AG09319 (cell line): ENCODE measurements around the gene HOXA5.

Experiments used
- DNase-seq: peaks from one replicate; pipeline ENCODE4 v3.0.0-alpha.2; 2010; ENCODE audit warnings: low read depth; ENCODE audit errors: extremely low read depth
- TF ChIP-seq, protein P1 (sequence below): IDR thresholded peaks from 2 replicates; pipeline ENCODE4 v1.5.1; 2011; ENCODE audit warnings: low read depth, mild to moderate bottlenecking, inconsistent platforms, low read length, moderate library complexity

HOXA5 gene

DNA sequence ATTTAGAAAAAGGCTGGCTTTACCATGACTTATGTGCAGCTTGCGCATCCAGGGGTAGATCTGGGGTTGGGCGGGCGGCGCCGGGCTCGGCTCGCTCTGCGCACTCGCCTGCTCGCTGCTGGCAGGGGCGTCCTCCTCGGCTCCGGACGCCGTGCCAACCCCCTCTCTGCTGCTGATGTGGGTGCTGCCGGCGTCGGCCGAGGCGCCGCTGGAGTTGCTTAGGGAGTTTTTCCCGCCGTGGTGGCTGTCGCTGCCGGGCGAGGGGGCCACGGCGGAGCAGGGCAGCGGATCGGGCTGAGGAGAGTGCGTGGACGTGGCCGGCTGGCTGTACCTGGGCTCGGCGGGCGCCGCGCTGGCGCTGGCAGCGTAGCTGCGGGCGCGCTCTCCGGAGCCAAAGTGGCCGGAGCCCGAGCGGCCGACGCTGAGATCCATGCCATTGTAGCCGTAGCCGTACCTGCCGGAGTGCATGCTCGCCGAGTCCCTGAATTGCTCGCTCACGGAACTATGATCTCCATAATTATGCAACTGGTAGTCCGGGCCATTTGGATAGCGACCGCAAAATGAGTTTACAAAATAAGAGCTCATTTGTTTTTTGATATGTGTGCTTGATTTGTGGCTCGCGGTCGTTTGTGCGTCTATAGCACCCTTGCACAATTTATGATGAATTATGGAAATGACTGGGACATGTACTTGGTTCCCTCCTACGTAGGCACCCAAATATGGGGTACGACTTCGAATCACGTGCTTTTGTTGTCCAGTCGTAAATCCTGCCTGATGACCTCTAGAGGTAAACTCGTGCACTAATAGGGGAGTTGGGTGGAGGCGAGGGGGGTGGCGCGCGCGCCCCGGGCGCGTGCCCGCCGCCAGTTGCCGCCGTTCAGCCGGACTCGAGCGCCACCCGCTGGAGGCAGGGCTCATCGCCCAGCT, at the start of gene HOXA5:
TSS of gene HOXA5 (minus strand) at position 659 of the 927 bp plus-strand sequence. CDS start at position 585, 74 bp downstream.
- TF ChIP-seq, protein P1, sequence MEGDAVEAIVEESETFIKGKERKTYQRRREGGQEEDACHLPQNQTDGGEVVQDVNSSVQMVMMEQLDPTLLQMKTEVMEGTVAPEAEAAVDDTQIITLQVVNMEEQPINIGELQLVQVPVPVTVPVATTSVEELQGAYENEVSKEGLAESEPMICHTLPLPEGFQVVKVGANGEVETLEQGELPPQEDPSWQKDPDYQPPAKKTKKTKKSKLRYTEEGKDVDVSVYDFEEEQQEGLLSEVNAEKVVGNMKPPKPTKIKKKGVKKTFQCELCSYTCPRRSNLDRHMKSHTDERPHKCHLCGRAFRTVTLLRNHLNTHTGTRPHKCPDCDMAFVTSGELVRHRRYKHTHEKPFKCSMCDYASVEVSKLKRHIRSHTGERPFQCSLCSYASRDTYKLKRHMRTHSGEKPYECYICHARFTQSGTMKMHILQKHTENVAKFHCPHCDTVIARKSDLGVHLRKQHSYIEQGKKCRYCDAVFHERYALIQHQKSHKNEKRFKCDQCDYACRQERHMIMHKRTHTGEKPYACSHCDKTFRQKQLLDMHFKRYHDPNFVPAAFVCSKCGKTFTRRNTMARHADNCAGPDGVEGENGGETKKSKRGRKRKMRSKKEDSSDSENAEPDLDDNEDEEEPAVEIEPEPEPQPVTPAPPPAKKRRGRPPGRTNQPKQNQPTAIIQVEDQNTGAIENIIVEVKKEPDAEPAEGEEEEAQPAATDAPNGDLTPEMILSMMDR: peak; percentile 6
- no peak for DNase-seq

DNA sequence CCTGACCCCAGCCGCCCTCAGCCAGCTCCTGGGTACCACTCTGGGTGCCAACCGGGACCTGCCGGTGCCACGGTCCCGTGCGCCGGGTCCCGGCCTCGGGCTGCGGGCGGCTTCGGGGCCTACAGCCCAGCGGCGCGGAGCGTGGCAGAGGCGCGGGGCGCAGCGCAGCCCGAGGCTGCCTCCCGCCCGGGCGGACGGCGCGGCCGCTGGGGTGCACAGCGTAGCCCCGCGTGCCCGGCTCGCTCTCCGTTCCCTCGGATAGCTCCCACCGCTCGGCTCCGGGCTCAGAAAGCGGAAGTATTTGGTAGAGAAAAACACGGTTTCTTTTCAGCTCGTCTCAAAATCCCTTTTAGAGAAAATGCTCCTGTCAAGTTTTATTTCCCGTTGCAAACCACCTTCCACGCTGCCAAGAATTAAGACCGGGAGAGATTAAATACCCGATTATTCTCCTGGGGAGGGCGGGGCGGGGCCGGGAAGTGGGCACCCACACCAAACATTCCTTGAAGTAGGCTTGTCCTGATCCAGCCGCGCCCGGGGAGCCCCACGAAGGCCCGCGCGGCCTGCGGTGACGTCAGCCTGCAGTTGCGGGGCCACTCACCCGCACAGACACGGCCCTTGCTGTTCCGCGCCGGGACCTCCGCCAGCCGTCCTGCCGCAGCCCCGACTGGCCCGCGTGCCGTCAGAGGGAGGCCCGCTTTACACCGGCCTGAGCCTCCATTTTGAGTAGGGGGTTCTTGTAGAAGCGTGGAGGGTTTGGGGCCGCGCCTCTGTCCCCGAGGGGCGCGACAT, 49.3 kb upstream of the HOXA5 start:
- no peak for DNase-seq

DNA sequence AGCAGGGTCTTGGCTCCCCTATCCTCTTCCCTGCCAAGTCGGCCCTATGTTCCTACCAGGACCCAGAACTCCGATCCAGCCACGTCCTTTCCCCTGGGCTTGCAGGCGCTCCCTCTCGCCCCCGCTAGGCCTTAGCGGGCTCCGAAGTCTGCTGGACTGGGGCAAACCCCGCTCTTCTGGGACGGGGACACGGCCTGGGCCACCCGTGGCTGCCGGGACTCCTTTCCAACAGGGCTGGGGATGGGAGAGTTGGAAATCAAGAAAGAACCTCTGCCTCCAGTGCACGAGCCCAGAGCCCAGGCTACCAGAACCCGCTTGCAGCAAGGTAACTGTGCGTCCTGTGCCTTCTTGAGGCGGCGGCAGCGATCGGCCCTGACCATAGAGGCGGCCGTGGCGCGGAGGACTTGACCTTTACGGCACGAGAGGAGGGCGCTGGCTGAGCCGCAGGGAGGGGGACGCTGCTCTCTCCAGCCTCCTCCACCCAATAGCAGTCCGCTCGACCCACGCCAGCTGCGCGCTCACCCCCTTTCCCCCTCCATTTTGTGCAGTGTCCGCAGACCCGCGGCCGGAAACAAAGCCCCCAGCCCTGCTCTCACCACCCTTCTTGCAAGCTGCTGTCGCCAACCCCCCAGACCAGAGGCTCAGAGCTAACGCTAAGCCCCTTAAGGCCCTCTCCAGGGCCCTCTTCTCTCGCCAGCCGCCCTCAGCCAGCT, 48.5 kb upstream of the HOXA5 start:
- TF ChIP-seq, protein P1: no peak
- DNase-seq: no peak

More for the DNA sequence above, 49.3 kb upstream of the HOXA5 start:
- TF ChIP-seq, protein P1: no peak

DNA sequence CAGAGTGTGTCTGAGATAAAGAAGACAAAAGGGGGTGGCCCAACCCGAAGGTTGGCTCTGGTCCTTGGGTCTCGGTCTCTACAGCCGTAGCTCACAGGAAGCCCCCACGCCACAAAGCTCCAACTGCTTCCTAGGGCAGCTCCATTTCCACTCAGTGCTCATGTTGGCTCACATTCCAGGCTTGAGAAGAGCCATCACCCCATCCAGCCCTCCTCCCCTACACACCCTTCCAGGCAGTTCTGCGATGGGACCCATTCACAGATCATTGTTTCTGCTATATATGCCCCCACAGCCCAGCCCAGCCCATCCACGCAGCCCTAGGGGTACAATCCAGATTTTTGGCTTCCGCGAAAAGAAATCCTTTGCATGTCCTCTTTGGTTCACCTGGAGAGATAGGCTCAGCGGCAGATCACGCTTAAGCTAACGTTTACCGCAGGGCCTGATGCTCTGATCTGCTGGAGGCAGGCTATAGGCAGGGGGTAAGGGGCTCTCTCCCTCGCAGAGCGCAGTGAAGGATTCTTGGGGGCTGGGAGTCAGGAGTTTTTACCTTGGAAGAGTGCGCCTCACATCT, 47.8 kb upstream of the HOXA5 start:
- TF ChIP-seq, protein P1: no peak

DNA sequence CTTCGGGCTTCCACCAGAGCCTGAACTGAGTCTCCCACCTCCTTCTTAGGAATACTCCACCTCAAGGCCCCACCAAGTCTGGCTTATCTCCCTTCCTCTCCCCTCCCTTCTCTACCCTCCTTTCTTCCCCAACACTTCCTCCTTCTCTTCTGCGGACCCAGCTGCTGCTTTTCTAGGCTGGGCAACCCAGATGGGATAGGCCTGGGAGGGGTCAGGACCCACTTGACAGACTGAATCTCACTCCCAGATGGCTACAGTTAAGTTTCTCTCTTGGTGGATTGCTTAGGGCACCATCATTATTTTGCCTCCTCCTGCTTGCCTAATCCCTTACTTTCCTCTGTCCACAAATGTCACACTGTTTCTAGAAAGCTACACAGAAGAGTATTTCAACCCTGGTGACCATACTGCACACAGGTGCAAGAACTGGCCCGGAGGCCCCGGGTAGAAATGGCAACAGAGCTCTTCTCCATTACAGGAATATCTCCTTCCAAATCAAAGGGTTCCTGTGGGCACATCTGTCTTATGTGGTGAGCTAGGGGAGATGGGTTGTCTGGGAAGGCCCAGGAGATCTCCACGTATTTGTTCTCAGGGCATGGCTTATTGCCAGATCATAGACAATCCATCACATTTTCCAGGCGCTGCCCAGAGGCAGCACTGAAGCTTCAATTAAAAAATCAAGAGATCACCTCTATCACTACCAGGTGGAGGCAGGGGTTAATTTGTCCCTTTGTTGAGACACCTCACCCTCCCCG, 46.7 kb upstream of the HOXA5 start:
- no peak for DNase-seq
- TF ChIP-seq, protein P1: no peak

More for the DNA sequence above, 47.8 kb upstream of the HOXA5 start:
- DNase-seq: no peak

DNA sequence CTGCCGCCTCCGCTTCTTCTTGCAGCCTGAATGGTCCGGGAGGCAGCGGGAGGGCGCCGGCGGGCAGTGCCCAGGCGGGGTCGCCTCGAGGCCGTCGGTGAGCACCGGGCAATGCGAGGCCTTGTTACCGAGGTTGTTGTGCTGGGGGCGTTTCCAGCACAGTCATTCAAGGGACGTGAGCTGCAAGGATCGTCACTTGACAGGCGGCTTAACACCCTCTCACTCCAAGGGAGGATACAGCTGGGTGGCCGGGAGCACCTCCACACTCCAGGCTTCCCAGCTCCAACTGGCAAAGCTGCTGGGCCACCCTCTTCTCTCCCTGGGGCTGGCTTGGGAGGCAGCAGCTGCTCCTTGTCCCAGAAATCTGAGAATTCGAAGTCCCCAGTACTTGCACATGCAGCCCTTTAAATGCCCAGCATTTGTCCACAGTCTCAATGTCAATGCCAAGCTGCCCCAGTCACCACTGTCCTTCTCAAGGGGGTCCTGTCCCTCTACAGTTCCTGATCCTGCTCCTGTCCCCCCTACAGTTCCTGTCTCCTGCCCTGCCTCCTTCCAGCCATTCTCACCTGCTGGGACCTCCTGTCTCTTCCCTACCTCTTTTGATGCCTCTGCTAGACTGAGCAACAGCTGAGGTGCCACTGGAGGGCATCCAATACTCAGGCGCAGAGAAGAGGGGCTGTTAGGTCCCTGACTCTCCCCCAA, 46.0 kb upstream of the HOXA5 start:
- TF ChIP-seq, protein P1: no peak
- DNase-seq: no peak
